HCT116 (cell line): ENCODE results near the gene TAF1D. TPM values are rescaled to one million over a fixed set of nuclear protein-coding genes. Genes with fewer than 3 reads are reported as not detected.

Experiments used
- ATAC-seq: fragments of 200-7000 bp; cut with Tn5 transposase; 2 replicates; pipeline ENCODE4 v1.9.1; 2020; ENCODE audit warnings: mild to moderate bottlenecking, moderate library complexity
- BruUV-seq: library from RNA; stranded (reverse); fragments of 400-500 nt; replicated peaks from 2 replicates; lab custom pipeline; 2021; lab: Mats Ljungman, UMichigan
- CTCF ChIA-PET: fragments of 300-600 bp; sonication (Branson Sonifier 250); formaldehyde crosslinking; loops from one replicate; lab custom pipeline; 2021; ENCODE audit warnings: antibody characterized with exemption; lab: Charles Lee
- POLR2A ChIA-PET: fragments of 300-600, 350-600 bp; sonication (Branson Sonifier 250); formaldehyde crosslinking; loops from one replicate; lab custom pipeline; 2021; ENCODE audit warnings: antibody characterized with exemption; lab: Charles Lee
- RAD21 ChIA-PET, 2 experiments: fragments of 300-600 bp; sonication (Branson Sonifier 250); formaldehyde crosslinking; loops; one replicate each; lab custom pipeline; 2023; ENCODE audit warnings: low total read pairs in 2 of 2; ENCODE audit not compliant: uncharacterized antibody in 2 of 2, unreplicated experiment in 2 of 2, low non-redundant PET in 1 of 2; lab: Charles Lee
- DNase-seq: peaks from one replicate; pipeline ENCODE4 v3.0.0-alpha.2; 2010; ENCODE audit warnings: low read depth, low spot score
- H2AFZ ChIP-seq: fragments of 200-600 bp; shearing (Covaris generic), sonication (generic); 2 replicates; pipeline ENCODE4 v1.6.1; 2017; ENCODE audit warnings: low read depth, mixed run types, mixed read lengths, antibody characterized with exemption, low read length; ENCODE audit not compliant: poor library complexity, severe bottlenecking
- H3K27ac ChIP-seq: 2 replicates; pipeline ENCODE4 v1.5.1; 2012; ENCODE audit warnings: low read depth, low read length
- H3K27me3 ChIP-seq: fragments of 200-600 bp; sonication (generic); 2 replicates; pipeline ENCODE4 v1.6.1; 2016; ENCODE audit warnings: mixed run types, low read length, mixed read lengths; ENCODE audit not compliant: insufficient read depth
- H3K36me3 ChIP-seq, 2 experiments: fragments of 200-500 bp in 1 of 2; fragments of 200-600 bp in 1 of 2; sonication (Bioruptor generic) in 1 of 2; sonication (generic) in 1 of 2; 2 replicates each; pipeline versions ENCODE4 v1.5.1 to v1.6.1; 2014 to 2016; ENCODE audit warnings: low read length in 2 of 2, inconsistent platforms in 1 of 2, mixed read lengths in 1 of 2, mixed run types in 1 of 2; ENCODE audit not compliant: insufficient read depth in 2 of 2, control insufficient read depth in 1 of 2
- H3K4me1 ChIP-seq, 2 experiments: fragments of 200-600 bp in 1 of 2; sonication (generic) in 1 of 2; 2 replicates each; pipeline versions ENCODE4 v1.5.1 to v1.6.1; 2012 to 2017; ENCODE audit warnings: low read length in 2 of 2, inconsistent platforms in 1 of 2, mild to moderate bottlenecking in 1 of 2, mixed read lengths in 1 of 2, mixed run types in 1 of 2, moderate library complexity in 1 of 2; ENCODE audit not compliant: insufficient read depth in 2 of 2, control insufficient read depth in 1 of 2
- H3K4me2 ChIP-seq: fragments of 200-600 bp; sonication (generic); 2 replicates; pipeline ENCODE4 v1.6.1; 2017; ENCODE audit warnings: mixed run types, low read length, mixed read lengths
- H3K4me3 ChIP-seq, 2 experiments: fragments of 200-600 bp in 1 of 2; sonication (generic) in 1 of 2; replicated peaks in 1 of 2; 2 replicates each; pipeline ENCODE4 v1.5.1; 2011 to 2016; ENCODE audit warnings: low read length in 2 of 2, control low read depth in 1 of 2, low read depth in 1 of 2, mild to moderate bottlenecking in 1 of 2, mixed read lengths in 1 of 2, mixed run types in 1 of 2
- H3K79me2 ChIP-seq: fragments of 200-600 bp; sonication (generic); 2 replicates; pipeline ENCODE4 v1.6.1; 2017; ENCODE audit warnings: mild to moderate bottlenecking, mixed run types, low read length, moderate library complexity, mixed read lengths; ENCODE audit not compliant: insufficient read depth
- H3K9ac ChIP-seq: fragments of 200-600 bp; sonication (generic); 2 replicates; pipeline ENCODE4 v1.6.1; 2016; ENCODE audit warnings: low read length, mixed read lengths
- H3K9me2 ChIP-seq: fragments of 200-600 bp; sonication (generic), shearing (Covaris generic); 2 replicates; pipeline ENCODE4 v1.6.1; 2017; ENCODE audit warnings: mixed run types, mild to moderate bottlenecking, moderate library complexity; ENCODE audit not compliant: insufficient read depth
- H3K9me3 ChIP-seq, 2 experiments: fragments of 200-500 bp in 1 of 2; fragments of 200-600 bp in 1 of 2; sonication (Bioruptor generic) in 1 of 2; sonication (generic) in 1 of 2; 2 replicates each; pipeline ENCODE4 v1.6.1; 2014 to 2017; ENCODE audit warnings: low read length in 2 of 2, mixed read lengths in 2 of 2, inconsistent platforms in 1 of 2, low read depth in 1 of 2, mild to moderate bottlenecking in 1 of 2, mixed run types in 1 of 2, moderate library complexity in 1 of 2; ENCODE audit not compliant: control insufficient read depth in 1 of 2, insufficient read depth in 1 of 2
- H4K20me1 ChIP-seq: fragments of 200-600 bp; sonication (generic), shearing (Covaris generic); 2 replicates; pipeline ENCODE4 v1.6.1; 2017; ENCODE audit warnings: mixed run types, mild to moderate bottlenecking, moderate library complexity; ENCODE audit not compliant: insufficient read depth
- CBX3 ChIP-seq: IDR thresholded peaks from 2 replicates; pipeline ENCODE4 v1.6.1; 2012; ENCODE audit warnings: low read depth
- CEBPB ChIP-seq: IDR thresholded peaks from 2 replicates; pipeline ENCODE4 v1.6.1; 2012; ENCODE audit warnings: low read depth
- EGR1 ChIP-seq: IDR thresholded peaks from 2 replicates; pipeline ENCODE4 v1.6.1; 2012; ENCODE audit warnings: low read depth
- EZH2 ChIP-seq: fragments of 200-600 bp; sonication (generic); IDR thresholded peaks from 2 replicates; pipeline ENCODE4 v1.6.1; 2017; ENCODE audit warnings: antibody characterized with exemption, mixed run types
- EZH2phosphoT487 ChIP-seq: fragments of 200-600 bp; IDR thresholded peaks from 2 replicates; pipeline ENCODE4 v1.6.1; 2018; ENCODE audit warnings: antibody characterized with exemption, borderline replicate concordance
- FOSL1 ChIP-seq: IDR thresholded peaks from 2 replicates; pipeline ENCODE4 v1.6.1; 2012; ENCODE audit warnings: low read depth
- JUND ChIP-seq: IDR thresholded peaks from 2 replicates; pipeline ENCODE4 v1.6.1; 2012
- POLR2A ChIP-seq: IDR thresholded peaks from 2 replicates; pipeline ENCODE4 v1.7.0; 2011; ENCODE audit warnings: borderline replicate concordance; ENCODE audit not compliant: insufficient read depth, insufficient read length; ENCODE audit errors: extremely low read depth
- POLR2AphosphoS5 ChIP-seq: IDR thresholded peaks from 2 replicates; pipeline ENCODE4 v1.6.1; 2011; ENCODE audit warnings: mild to moderate bottlenecking, low read depth, low read length, moderate library complexity
- RAD21 ChIP-seq: IDR thresholded peaks from 2 replicates; pipeline ENCODE4 v1.6.1; 2012; ENCODE audit warnings: low read depth, mild to moderate bottlenecking
- SIN3A ChIP-seq: IDR thresholded peaks from 2 replicates; pipeline ENCODE4 v1.6.1; 2012; ENCODE audit warnings: low read depth
- SP1 ChIP-seq: IDR thresholded peaks from 2 replicates; pipeline ENCODE4 v1.6.1; 2012; ENCODE audit warnings: low read depth
- TCF7L2 ChIP-seq: IDR thresholded peaks from 2 replicates; pipeline ENCODE4 v1.7.0; 2011; ENCODE audit warnings: borderline replicate concordance, inconsistent platforms; ENCODE audit not compliant: insufficient read depth, insufficient read length; ENCODE audit errors: extremely low read depth
- ZFX ChIP-seq: fragments of 450-650 bp; IDR thresholded peaks from 2 replicates; pipeline ENCODE4 v1.6.1; 2017
- ZNF274 ChIP-seq: fragments of 200-500 bp; sonication (Bioruptor generic); IDR thresholded peaks from 2 replicates; pipeline ENCODE4 v1.6.1; 2014; ENCODE audit warnings: mild to moderate bottlenecking, low read depth, low read length, inconsistent platforms
- intact Hi-C: fragments of 100-400 bp; cut with micrococcal nuclease; formaldehyde crosslinking; loops from 2 replicates; pipeline ENCODE4 v1.10.0; 2022
- total RNA-seq: library from RNA; stranded (reverse); gene quantifications from one replicate; pipeline ENCODE4 v1.2.1, GENCODE V29; 2021; ENCODE audit not compliant: unreplicated experiment
- TF ChIP-seq, protein P1 (sequence below), 3 experiments: fragments of 200-600 bp in 1 of 3; sonication (generic) in 1 of 3; IDR thresholded peaks in 2 of 3; conservative IDR thresholded peaks in 1 of 3; 2 replicates each; pipeline ENCODE4 v1.5.1; 2012 to 2017; ENCODE audit warnings: low read depth in 2 of 3, low read length in 2 of 3, antibody characterized with exemption in 1 of 3, borderline replicate concordance in 1 of 3, control low read depth in 1 of 3, mild to moderate bottlenecking in 1 of 3, mixed read lengths in 1 of 3, mixed run types in 1 of 3, moderate library complexity in 1 of 3; ENCODE audit not compliant: insufficient read depth in 1 of 3
- TF ChIP-seq, protein P2 (sequence below): IDR thresholded peaks from 2 replicates; pipeline ENCODE4 v1.6.1; 2012
- TF ChIP-seq, protein P3 (sequence below): IDR thresholded peaks from 2 replicates; pipeline ENCODE4 v1.6.1; 2012; ENCODE audit warnings: low read depth

The TAF1D gene
- total RNA-seq, 1 experiment from 2014 or later: 267 TPM

DNA sequence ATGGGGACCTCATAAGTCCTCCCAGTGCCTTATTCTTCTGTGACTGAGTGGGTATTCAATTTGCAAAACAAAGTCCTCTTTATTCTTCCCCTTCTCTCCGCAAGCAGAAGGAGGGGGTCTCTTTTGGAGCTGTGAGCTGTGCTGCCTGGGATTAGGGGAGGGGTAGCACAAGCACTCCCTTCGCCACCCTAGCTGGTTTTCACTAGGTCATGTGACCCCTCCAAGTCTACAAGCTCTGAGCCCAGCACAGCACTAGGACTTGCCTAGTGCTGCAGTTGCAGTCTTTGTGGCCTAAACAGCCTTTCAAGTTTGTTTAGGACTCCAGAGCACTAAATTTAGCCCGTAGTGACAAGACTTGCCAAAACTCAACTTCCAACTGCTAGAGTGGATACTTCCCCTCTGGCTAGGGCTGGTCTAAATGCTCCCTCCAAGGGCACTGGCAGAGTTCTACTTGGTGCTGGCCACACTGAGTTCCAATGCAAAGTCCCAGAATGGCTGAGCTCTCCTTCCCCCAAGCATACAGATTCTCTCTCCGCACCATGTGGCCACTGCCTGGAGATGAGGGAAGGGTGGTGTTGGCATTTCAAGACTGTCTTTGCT is 25.4 kb downstream of the TAF1D start:
- ATAC-seq (no peak; the same call in 1 of the 2 replicates), DNase-seq (no peak)
- Histone ChIP-seq H4K20me1 (no peaks in the 10 kb centered on the region), H3K27me3 (no peaks in the 10 kb centered on the region), H3K4me2 (no peak overlapping the region), H3K4me1 (no peaks in the 10 kb centered on the region), H2AFZ (no peak overlapping the region), H3K27ac (no peak overlapping the region), H3K4me3 (no peak overlapping the region), H3K9ac (no peak overlapping the region), H3K36me3 (peaks cover 0 to 13% of the 10 kb centered on the region in 2 experiments; a peak in 2 of 4 replicates), H3K79me2 (peaks cover 39% of the 10 kb centered on the region), H3K9me3 (no peaks in the 10 kb centered on the region), H3K9me2 (no peaks in the 10 kb centered on the region)
- no peak for TF ChIP-seq EZH2
- TF ChIP-seq CBX3: no peak
- TF ChIP-seq SIN3A: no peak
- no peak for TF ChIP-seq FOSL1
- TF ChIP-seq POLR2AphosphoS5: no peak
- TF ChIP-seq POLR2A: no peak
- TF ChIP-seq ZNF274: no peak
- no peak for TF ChIP-seq JUND
- no peak for TF ChIP-seq ZFX
- no peak for TF ChIP-seq SP1
- TF ChIP-seq CEBPB: no peak
- TF ChIP-seq, protein P1, sequence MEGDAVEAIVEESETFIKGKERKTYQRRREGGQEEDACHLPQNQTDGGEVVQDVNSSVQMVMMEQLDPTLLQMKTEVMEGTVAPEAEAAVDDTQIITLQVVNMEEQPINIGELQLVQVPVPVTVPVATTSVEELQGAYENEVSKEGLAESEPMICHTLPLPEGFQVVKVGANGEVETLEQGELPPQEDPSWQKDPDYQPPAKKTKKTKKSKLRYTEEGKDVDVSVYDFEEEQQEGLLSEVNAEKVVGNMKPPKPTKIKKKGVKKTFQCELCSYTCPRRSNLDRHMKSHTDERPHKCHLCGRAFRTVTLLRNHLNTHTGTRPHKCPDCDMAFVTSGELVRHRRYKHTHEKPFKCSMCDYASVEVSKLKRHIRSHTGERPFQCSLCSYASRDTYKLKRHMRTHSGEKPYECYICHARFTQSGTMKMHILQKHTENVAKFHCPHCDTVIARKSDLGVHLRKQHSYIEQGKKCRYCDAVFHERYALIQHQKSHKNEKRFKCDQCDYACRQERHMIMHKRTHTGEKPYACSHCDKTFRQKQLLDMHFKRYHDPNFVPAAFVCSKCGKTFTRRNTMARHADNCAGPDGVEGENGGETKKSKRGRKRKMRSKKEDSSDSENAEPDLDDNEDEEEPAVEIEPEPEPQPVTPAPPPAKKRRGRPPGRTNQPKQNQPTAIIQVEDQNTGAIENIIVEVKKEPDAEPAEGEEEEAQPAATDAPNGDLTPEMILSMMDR (IDR thresholded peaks at IDR 0.05 in 2 of 3, conservative IDR thresholded peaks at IDR 0.05 in 1 of 3; ENCODE audit: borderline replicate concordance in 1 of 3, insufficient read depth in 1 of 3, low read depth in 2 of 3, low read length in 2 of 3): no peak
- TF ChIP-seq EZH2phosphoT487: no peak
- no peak for TF ChIP-seq EGR1
- no peak for TF ChIP-seq TCF7L2
- TF ChIP-seq, protein P2, sequence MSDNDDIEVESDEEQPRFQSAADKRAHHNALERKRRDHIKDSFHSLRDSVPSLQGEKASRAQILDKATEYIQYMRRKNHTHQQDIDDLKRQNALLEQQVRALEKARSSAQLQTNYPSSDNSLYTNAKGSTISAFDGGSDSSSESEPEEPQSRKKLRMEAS: no peak
- no peak for TF ChIP-seq RAD21
- TF ChIP-seq, protein P3, sequence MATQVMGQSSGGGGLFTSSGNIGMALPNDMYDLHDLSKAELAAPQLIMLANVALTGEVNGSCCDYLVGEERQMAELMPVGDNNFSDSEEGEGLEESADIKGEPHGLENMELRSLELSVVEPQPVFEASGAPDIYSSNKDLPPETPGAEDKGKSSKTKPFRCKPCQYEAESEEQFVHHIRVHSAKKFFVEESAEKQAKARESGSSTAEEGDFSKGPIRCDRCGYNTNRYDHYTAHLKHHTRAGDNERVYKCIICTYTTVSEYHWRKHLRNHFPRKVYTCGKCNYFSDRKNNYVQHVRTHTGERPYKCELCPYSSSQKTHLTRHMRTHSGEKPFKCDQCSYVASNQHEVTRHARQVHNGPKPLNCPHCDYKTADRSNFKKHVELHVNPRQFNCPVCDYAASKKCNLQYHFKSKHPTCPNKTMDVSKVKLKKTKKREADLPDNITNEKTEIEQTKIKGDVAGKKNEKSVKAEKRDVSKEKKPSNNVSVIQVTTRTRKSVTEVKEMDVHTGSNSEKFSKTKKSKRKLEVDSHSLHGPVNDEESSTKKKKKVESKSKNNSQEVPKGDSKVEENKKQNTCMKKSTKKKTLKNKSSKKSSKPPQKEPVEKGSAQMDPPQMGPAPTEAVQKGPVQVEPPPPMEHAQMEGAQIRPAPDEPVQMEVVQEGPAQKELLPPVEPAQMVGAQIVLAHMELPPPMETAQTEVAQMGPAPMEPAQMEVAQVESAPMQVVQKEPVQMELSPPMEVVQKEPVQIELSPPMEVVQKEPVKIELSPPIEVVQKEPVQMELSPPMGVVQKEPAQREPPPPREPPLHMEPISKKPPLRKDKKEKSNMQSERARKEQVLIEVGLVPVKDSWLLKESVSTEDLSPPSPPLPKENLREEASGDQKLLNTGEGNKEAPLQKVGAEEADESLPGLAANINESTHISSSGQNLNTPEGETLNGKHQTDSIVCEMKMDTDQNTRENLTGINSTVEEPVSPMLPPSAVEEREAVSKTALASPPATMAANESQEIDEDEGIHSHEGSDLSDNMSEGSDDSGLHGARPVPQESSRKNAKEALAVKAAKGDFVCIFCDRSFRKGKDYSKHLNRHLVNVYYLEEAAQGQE: no peak
- intact Hi-C loops: no loop called here
- CTCF ChIA-PET: no interaction called here
- POLR2A ChIA-PET: no interaction called here
- RAD21 ChIA-PET: no interaction called here
- no TSS peak for BruUV-seq
